Prostate gland (tissue), 2 donors: ENCODE measurements around the gene MSRB2. TPM values are rescaled to one million over a fixed set of nuclear protein-coding genes. Genes with fewer than 3 reads are reported as not detected.
"Not testable (repeated sequence)": the region's sequence is repeated elsewhere in the genome, so short reads cannot be mapped to it uniquely, and the experiment has no call there.

Experiments used
- DNase-seq: peaks from one replicate; pipeline ENCODE4 v3.0.0-alpha.2; 2019; ENCODE audit warnings: low spot score
- H3K27ac ChIP-seq, 2 donors: fragments of 200-600 bp; sonication (generic); 2 replicates each; pipeline ENCODE4 v1.5.1; 2017 to 2019
- H3K27me3 ChIP-seq: fragments of 200-600 bp; sonication (generic); replicated peaks from 2 replicates; pipeline ENCODE4 v1.5.1; 2019; ENCODE audit not compliant: insufficient read depth
- H3K36me3 ChIP-seq, 2 donors: fragments of 200-600 bp; sonication (generic); 1 replicate in 1 of 2; 2 replicates in 1 of 2; pipeline versions ENCODE4 v1.5.1 to v1.8.1; 2017 to 2019
- H3K4me1 ChIP-seq: fragments of 200-600 bp; sonication (generic); replicated peaks from 2 replicates; pipeline ENCODE4 v1.5.1; 2019
- H3K4me3 ChIP-seq, 2 donors: fragments of 200-600 bp; sonication (generic); 2 replicates each; pipeline ENCODE4 v1.5.1; 2017 to 2019
- H3K9me3 ChIP-seq: fragments of 200-600 bp; sonication (generic); 2 replicates; pipeline ENCODE4 v1.5.1; 2017
- POLR2A ChIP-seq: fragments of 450-650 bp; IDR thresholded peaks from one replicate; pipeline ENCODE4 v1.6.1; 2016; ENCODE audit warnings: antibody characterized with exemption, mild to moderate bottlenecking
- POLR2AphosphoS5 ChIP-seq: sonication (generic); formaldehyde crosslinking; IDR thresholded peaks from one replicate; pipeline ENCODE4 v1.6.1; 2017; ENCODE audit warnings: antibody characterized with exemption
- WGBS: methylation state at CpG from one replicate; pipeline ENCODE4 v1.1.5; 2018; 5-methylcytosine and 5-hydroxymethylcytosine counted together
- intact Hi-C: fragments of 100-400 bp; cut with DNase I; formaldehyde crosslinking; loops from one replicate; pipeline ENCODE4 v1.14.2; 2022
- total RNA-seq, 2 donors: library from RNA; depleted of rRNA; stranded (reverse); fragments of >200 nt; gene quantifications; one replicate each; pipeline ENCODE4 v1.1.0, GENCODE V29; 2016
- TF ChIP-seq, protein P1 (sequence below), 4 experiments: fragments of 200-600 bp in 2 of 4; fragments of 450-650 bp in 2 of 4; sonication (generic) in 2 of 4; IDR thresholded peaks; 1 replicate in 3 of 4; 2 replicates in 1 of 4; pipeline ENCODE4 v1.5.1; 2016 to 2019; ENCODE audit warnings: antibody characterized with exemption in 4 of 4, mild to moderate bottlenecking in 2 of 4, moderate library complexity in 2 of 4

The MSRB2 gene
- total RNA-seq, 2 donors from 2014 or later = 21.2 to 24.5 TPM

DNA sequence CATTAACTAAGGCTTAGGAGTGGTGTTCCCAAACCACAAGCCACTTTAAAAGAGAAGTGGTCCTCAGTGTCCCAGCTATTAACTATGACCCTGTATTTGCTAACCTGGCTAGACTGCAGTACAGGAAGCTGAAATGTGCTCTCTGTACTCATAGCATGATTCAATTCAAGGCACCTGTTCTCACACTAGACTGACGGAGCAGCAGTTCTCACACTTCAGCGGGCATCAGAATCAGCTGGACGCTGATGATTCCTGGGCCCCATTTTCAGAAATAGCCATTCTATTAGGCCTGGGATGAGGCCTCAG lies 24.5 kb upstream of the MSRB2 start:
- Histone ChIP-seq H3K27me3 (no peaks in the 10 kb centered on the region), H3K4me3 (no peak overlapping the region), H3K36me3 (no peaks in the 10 kb centered on the region), H3K27ac (no peak overlapping the region), H3K9me3 (no peaks in the 10 kb centered on the region), H3K4me1 (no peaks in the 10 kb centered on the region)
- WGBS = 96% methylated on average over 3 of the region's 3 CpGs
- TF ChIP-seq POLR2AphosphoS5 (no peak), POLR2A (no peak)
- TF ChIP-seq, protein P1, sequence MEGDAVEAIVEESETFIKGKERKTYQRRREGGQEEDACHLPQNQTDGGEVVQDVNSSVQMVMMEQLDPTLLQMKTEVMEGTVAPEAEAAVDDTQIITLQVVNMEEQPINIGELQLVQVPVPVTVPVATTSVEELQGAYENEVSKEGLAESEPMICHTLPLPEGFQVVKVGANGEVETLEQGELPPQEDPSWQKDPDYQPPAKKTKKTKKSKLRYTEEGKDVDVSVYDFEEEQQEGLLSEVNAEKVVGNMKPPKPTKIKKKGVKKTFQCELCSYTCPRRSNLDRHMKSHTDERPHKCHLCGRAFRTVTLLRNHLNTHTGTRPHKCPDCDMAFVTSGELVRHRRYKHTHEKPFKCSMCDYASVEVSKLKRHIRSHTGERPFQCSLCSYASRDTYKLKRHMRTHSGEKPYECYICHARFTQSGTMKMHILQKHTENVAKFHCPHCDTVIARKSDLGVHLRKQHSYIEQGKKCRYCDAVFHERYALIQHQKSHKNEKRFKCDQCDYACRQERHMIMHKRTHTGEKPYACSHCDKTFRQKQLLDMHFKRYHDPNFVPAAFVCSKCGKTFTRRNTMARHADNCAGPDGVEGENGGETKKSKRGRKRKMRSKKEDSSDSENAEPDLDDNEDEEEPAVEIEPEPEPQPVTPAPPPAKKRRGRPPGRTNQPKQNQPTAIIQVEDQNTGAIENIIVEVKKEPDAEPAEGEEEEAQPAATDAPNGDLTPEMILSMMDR (IDR thresholded peaks at IDR 0.05) = no peak
- DNase-seq = no peak
- intact Hi-C loops = no loop called here

DNA sequence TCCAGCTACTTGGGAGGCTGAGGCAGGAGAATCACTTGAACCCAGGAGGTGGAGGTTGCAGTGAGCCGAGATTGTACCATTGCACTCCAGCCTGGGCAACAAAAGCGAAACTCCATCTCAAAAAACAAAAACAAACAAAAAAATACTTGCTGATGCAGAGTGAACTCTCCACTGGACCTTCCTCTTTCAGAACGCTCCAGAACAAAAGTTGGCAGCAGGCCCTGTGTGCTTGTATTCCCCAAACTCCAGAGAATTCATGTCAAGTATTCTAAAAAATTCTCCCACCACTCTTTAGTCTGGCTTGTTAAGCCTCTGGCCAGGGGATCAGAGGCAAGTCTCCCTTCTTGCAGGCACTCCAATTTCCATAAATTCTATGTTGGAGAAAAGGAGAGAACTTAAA lies 22.8 kb upstream of the MSRB2 start:
- H3K4me1 ChIP-seq, H3K27me3 ChIP-seq, H3K4me3 ChIP-seq, H3K36me3 ChIP-seq, H3K27ac ChIP-seq, H3K9me3 ChIP-seq, intact Hi-C loops, DNase-seq: not testable (repeated sequence)
- 71% methylated on average over 3 of the region's 3 CpGs for WGBS

DNA sequence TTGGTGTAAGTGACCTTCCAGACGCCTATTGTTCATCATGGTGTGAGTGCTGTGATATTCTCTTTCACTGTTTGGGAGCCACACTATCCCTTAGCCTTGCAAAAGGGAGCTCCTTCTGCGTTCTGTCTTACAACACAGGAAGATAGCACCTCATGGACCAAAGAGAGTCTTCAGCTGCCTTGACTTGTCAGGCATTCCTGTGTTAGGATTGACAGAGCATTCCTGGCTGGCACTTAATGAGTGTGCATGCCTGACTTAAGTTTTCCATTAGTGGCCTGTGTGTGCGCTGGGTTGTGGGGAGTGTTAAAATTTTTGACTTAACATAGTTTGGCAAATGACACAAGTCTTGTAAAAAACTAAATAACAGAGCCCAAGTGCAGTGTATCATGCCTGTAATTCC lies 21.9 kb upstream of the MSRB2 start:
- Histone ChIP-seq H3K36me3 (no peaks in the 10 kb centered on the region), H3K4me3 (no peak overlapping the region), H3K4me1 (no peaks in the 10 kb centered on the region), H3K27ac (no peak overlapping the region), H3K27me3 (no peaks in the 10 kb centered on the region), H3K9me3 (no peaks in the 10 kb centered on the region)
- 80% methylated on average over 3 of the region's 3 CpGs for WGBS
- TF ChIP-seq, protein P1 (IDR thresholded peaks at IDR 0.05) = no peak
- TF ChIP-seq POLR2A (no peak), POLR2AphosphoS5 (no peak)
- intact Hi-C loops = no loop called here
- DNase-seq = no peak

DNA sequence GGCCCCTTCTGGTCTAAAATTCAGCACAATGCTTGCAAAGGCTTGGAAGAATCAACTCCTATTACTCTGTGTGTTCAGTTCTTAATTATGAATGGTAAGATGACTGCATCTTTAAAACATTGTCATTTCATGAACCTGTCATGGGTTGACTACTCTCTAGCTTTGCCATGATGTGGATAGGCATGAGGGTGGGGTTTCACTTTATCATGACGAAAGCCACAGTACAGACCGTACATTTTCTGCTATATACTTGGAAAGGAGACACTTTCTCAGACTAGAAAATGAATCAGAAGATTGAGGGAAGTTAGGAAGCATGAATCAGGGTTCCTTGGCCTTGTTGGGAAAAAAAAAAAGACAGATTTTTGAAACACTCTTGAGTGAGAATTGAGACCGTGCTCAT lies 19.7 kb upstream of the MSRB2 start:
- H3K27me3 ChIP-seq = no peaks in the 10 kb centered on the region
- 98% methylated on average over 3 of the region's 3 CpGs for WGBS
- intact Hi-C loops = no loop called here

DNA sequence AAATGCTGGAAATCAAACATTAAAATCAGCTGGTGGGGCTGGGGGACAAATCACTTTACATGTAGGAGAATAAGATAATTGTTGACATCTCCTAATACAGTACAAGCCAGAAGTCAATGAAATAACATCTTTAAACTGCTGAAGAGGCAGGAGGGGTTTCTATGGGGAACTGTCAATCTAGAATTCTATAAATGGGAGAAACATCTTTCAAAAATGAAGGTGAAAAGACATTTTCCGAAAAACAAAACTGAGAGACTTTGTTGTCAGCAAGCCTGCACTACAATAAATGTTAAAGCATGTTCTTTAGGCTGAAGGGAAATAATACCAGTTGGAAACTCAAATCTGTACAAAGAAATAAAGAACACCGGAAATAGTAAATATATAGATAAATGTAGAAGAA lies 17.3 kb upstream of the MSRB2 start:
- H3K9me3 ChIP-seq = no peaks in the 10 kb centered on the region
- no peaks in the 10 kb centered on the region for H3K4me1 ChIP-seq
- no peak overlapping the region for H3K27ac ChIP-seq
- H3K4me3 ChIP-seq = no peak overlapping the region
- intact Hi-C loops = no loop called here
- no peaks in the 10 kb centered on the region for H3K27me3 ChIP-seq
- H3K36me3 ChIP-seq = no peaks in the 10 kb centered on the region
- no peak for DNase-seq
- WGBS = 98% methylated on average over 2 of the region's 2 CpGs
- TF ChIP-seq POLR2AphosphoS5 (no peak), POLR2A (no peak)
- TF ChIP-seq, protein P1 (IDR thresholded peaks at IDR 0.05) = no peak

More for the DNA sequence above, 19.7 kb upstream of the MSRB2 start:
- TF ChIP-seq, protein P1 (IDR thresholded peaks at IDR 0.05) = no peak
- TF ChIP-seq POLR2A (no peak), POLR2AphosphoS5 (no peak)
- Histone ChIP-seq H3K4me3 (no peak overlapping the region), H3K9me3 (no peaks in the 10 kb centered on the region), H3K36me3 (no peaks in the 10 kb centered on the region), H3K27ac (no peak overlapping the region), H3K4me1 (no peaks in the 10 kb centered on the region)
- no peak for DNase-seq
